Measurements from ENCODE around the gene VAC14.

- no peak for TF ChIP-seq POLR2A (IDR thresholded peaks at IDR 0.05; ENCODE audit: low read depth, low read length)
- no peak for TF ChIP-seq TAF1 (IDR thresholded peaks at IDR 0.05; ENCODE audit: borderline replicate concordance, low read depth, low read length)
Measured at GRCh38 chr16:70684146-70685060, 116.6 kb downstream of the VAC14 start.
